GM19467 (cell line): ENCODE data around the gene CHD2.
"Not testable (repeated sequence)": the region's sequence is repeated elsewhere in the genome, so short reads cannot be mapped to it uniquely, and the experiment has no call there.

Experiments used
- ATAC-seq: cut with Tn5 transposase; IDR thresholded peaks from one replicate; pipeline ENCODE4 v1.9.1; 2021; ENCODE audit warnings: mild to moderate bottlenecking, moderate library complexity; ENCODE audit not compliant: unreplicated experiment

CHD2 gene

DNA sequence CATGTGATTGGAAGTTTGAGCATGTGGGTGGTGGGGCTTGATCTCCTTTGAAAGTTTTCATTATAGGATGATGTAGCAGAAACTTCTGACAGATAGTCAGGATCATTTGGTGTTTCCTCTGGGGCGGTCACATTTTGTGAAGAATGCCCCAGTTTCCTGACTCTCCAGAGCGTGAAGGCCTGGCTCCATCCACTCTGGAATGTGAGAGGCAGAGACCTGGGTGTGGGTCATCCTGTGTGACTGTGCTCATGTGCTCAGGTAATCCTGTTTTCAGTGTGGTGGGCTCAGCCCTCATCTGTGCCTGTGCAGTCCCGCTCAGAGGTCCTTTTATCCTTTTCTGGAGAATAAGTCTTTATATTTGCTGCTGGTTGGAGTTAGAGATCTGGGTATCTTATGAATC lies 107.9 kb downstream of the CHD2 start:
- ATAC-seq, result no peak

DNA sequence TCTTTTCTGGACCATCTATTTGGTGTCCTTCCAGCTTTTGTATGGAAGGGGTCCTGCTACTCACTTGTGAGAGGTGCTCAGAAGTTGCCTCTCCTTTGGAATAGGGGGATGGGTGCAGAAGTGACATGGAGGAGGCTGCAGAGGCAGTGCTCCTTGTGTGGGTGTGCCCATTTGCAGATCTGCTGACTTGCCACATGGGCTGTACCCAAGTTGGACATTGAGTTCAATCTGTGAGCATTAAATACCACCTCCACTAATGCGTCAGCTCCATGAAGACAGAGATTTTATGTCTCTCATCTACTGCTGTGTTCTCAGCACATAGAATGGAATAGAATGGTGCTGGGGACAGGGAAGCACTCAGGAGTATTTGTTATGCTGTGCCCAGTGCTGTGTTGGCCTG lies 112.7 kb downstream of the CHD2 start:
- no peak for ATAC-seq

DNA sequence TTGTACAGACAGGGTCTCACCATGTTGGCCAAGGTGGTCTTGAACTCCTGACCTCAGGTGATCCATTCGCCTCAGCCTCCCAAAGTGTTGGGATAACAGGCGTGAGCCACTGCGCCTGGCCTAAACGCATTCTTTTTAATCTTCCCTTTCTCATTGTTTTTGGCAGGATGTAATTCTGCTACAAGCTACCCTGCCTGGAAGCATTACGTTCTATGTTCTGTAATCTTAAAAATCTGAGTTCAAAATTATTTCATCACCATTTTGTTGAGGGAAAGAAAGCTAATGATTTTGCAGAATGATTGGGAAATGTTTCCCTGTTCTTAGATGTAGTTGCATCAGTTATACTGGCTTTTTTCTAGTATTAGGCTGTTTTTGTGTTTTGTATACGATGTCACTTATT lies 117.4 kb downstream of the CHD2 start:
- ATAC-seq, result no peak

DNA sequence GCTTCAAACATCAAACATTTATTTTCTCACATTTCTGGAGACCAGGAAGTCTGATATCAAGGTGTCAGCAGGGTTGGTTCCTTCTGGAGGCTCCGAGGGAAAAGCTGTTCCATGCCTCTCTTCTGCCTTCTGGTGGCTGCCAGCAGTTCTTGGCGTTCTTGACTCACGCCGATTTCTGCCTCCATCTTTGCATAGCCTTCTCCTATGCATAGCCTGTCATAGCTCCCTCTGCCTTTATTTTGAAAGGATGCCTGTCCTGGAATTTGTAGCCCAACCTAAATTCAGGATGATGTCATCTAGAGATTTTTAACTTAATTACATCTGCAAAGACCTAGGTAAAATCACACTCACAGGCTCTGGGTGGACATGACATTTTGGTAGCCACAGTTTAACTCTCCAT lies 118.5 kb downstream of the CHD2 start:
- ATAC-seq, result no peak

DNA sequence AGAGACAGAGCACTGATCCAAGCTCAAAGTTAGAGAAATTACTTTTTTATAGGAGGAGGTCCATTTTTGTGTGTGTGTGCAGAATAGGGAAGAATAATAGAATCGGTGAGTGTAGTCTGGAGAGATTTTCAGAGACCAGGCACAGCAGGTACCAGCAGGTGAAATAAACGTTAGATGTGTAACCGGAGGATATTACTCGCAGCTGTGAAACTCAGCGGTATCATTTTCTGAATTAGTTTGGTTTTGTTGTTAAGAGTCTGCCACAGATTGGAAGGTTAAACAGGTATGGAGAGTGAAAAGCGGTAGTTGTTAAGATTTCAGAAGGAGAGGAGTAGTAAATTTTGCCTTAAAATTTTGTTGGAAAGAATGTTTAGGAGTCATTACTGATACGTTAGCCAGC lies 119.0 kb downstream of the CHD2 start:
- ATAC-seq, result no peak

DNA sequence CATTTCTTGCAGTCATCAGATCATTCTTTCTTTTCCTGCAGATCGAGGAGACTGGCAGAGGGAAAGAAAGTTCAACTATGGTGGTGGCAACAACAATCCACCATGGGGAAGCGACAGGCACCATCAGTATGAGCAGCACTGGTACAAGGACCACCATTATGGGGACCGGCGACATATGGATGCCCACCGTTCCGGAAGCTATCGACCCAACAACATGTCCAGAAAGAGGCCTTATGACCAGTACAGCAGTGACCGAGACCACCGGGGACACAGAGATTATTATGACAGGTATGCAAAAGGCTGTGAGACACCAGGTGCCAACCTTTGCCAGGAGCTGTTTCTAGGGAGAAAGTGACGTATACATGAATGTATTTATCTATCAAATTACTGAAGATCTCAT lies 119.8 kb downstream of the CHD2 start:
- ATAC-seq, result no peak

DNA sequence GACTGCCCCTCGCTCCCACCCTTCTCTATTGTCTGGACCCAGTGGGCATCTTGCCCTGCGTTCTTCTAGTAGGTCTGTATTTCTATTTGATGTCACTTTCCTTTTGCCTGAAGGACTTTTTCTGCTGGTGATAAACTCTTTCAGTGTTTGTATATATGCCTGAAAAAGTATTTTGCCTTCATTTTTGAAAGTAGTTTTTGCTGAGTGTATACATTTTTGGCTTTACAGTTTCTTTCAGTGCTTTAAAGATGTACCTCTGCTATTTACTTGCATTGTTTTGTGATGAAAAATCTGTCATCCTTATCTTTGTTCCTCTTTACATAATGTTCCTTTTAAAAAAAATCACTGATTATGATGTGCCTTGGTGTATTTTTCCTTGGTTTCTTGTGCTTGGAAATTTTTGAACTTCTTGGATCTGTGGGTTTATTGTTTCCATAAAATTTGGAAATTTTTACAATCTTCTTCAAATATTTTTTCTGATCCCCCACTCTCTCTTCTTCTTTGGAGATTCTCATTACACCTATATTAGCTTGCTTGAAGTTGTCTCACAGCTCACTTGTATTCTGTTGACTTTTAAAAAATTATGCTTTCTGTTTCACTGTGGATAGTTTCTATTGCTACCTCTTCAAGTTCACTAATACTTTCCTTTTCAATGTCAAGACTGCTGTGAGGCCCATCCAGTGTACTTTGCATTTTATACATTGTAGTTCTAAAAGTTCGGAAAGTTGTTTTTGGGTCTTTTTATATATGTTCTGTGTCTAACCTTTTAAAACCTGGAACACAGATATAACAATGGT lies 121.0 kb downstream of the CHD2 start:
- peak; percentile 70 for ATAC-seq

DNA sequence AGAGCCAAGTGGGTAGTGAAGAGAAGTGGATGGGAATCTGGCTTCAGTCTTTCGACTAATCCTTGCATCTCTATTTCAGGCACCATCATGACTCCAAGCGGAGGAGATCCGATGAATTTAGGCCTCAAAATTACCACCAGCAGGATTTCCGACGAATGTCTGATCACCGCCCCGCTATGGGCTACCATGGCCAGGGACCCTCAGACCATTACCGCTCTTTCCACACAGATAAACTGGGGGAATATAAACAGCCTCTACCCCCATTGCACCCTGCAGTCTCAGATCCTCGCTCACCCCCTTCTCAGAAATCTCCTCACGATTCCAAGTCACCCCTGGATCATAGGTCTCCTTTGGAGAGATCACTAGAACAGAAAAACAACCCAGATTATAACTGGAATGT lies 124.2 kb downstream of the CHD2 start:
- ATAC-seq, result no peak

DNA sequence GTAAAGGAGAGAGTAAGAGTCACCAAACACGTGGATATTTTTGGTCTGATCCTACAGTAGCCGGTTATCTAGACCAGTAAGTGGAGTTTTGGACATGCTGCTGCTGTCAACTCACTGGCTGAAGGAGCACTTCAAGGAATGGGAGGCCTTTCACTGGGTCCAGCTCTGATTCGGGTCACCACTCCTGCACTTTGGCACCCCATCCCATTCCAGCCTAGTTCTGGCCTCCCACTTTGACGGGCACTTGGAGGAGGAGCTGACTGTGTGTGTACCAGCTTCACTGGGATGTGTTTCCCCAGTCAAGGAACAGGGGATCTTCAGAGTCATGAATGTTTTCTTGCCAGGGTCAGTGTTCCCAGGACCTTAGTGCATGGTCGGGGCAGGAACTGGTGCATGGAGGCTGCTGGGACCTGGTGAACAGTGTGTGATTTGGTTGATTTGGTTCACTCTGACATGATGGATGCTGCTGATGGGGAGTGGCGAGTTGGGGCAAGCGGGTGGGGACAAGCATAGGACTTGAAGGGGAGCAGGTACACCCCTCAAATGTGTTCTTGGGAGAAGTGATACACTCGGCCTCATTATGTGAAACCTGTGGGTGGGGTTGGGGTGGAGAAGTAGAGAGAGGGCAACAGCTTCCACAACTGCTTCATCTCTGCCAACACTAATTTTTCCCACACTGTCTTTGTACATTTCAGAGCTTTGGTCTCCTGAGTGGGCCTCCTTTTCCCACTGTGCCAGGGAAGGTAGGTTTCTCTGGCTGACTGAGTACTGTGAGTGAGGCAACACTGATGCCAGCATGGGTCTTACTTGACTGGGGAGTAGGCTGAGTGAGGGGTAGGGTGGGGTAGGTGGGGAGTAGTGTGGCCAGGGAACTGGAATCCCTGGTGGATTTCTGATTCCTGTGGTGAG lies 124.8 kb downstream of the CHD2 start:
- no peak for ATAC-seq

DNA sequence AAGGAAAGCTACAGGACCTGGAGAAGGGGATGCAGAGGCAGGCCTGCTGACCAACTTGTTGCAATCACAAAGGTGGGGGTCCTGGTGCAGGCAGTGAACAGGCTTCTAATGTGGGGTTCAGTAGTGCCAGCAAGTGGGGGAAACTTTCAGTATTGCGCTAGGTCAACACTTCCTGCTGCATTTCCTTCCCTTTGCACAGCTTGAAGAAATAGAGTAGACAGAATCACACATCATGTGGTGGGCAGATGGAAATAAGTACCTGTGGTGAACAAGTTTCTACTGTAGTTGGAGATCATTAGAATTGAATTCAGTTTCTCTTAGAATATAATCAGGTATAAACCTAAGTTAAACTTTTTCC lies 125.5 kb downstream of the CHD2 start:
- no peak for ATAC-seq

DNA sequence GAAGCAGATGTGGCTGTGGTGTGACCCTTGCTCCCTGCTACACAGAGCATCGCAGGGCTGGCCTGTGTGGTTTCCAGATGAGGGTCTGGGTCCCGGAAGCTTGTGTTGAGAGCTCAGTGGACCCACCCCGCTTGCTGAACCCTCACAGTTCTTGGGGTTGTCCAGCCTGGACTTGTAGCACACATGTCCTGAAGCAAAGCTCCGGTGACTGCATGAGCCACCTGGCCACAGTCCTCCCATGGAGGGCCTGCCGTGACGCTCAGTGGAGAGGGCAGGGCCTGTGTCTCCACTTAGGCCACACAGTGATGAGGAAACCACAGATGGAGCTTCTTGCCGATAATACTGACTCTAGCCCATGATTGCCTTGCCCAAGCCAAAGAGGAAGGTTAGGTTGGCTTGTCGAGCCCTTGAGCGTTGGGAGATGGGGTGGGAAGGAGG lies 126.3 kb downstream of the CHD2 start:
- no peak for ATAC-seq

DNA sequence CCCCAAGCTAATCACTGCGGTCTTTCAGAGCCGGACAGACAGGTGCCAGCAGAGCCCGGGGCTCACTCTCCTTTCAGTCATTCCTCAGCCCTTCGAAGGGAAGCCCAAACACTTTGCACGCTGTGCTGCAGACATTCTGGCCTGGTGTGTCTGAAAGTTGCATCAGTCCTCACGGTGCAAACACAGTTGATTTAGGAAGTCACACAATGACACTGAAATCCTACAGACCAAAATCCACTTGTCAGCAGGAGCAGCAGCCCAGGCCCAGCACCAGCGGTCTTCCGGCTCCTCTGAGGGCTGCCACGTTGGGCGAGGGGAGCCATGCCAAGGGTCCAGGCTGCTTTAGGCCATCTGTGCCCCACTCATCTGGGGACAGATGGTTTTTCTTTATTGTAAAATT lies 127.3 kb downstream of the CHD2 start:
- ATAC-seq, result no peak

DNA sequence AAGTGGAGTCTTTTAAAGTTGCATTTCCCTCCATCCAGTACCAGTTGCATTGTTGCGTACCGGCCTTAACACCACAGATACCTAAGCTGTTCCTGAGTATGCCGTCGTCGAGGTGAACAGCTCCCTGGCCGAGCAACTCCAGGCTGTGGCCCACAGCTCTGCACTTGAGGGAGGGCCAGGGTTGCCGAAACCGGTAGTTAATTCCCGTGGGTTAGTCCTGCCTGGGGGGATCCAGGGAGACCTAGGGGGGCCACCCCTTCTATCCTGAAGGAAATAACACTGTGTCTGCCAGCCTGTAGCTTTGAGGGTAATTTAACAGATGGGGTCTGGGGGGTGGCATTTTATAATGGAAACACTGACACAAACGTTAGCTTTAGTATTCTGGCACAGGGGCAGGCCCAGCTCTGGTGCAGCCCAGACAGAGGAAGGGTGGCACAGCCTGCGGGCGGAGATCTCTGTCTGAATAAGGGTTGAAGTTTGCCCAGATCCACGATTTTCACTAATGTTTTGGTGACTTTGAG lies 128.0 kb downstream of the CHD2 start:
- ATAC-seq, result no peak

DNA sequence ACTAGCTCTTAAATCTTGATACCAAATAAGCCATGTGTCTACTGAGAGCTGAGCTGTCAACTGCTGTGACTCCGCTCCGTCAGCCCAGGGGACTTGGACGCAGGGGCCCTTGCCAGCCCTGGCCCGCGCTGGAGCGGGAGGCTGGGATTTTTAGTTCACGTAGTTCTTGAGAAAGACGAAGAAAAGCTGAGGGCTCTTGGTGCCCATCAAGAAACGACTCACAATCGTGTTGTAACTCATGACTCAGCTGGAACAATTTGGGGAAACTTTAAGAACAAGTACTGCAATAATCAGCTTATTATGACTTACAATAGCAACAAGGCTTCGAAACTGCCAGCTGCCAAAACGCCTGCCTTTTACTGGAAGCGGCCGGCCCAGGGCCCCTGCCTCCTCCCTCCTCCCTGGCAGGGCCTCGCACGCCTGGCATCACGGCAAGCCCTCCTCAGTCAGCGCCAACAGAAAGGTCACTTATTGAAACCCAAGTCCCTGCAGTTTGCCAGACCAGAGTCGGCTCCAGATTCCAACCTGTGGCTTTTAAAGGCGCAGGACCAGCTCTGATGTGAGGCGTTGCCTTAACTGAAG lies 128.6 kb downstream of the CHD2 start:
- no peak for ATAC-seq

DNA sequence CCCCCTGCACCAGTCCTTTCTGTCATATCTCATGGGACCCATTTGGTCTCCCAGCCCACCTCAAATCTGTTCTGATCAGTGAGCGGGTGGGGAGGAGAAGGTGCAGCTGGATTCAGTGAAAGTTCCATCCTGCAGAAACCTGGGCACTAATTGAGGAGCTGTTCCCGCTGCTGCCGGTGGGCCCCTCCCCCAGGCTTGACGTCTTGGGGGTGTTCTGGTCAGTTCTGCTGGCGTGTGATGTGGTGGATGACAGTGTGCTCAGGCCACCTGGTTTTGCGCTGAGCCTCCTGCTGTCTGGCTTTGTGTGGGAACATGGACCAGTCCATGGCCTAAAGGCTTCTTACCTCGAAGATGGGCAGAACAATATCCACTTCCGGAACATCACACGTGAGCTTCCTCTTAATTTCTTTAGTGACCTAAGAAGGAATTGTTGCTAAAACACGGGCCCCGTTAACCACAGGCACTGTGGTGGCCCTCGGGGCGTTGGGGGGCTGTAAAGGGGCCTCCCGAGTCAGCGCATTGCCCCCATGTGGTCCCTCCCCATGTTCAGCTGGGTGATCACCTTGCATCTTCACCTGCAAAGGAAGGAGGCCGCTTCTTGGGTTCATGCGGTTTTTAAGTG lies 129.2 kb downstream of the CHD2 start:
- ATAC-seq, result no peak

DNA sequence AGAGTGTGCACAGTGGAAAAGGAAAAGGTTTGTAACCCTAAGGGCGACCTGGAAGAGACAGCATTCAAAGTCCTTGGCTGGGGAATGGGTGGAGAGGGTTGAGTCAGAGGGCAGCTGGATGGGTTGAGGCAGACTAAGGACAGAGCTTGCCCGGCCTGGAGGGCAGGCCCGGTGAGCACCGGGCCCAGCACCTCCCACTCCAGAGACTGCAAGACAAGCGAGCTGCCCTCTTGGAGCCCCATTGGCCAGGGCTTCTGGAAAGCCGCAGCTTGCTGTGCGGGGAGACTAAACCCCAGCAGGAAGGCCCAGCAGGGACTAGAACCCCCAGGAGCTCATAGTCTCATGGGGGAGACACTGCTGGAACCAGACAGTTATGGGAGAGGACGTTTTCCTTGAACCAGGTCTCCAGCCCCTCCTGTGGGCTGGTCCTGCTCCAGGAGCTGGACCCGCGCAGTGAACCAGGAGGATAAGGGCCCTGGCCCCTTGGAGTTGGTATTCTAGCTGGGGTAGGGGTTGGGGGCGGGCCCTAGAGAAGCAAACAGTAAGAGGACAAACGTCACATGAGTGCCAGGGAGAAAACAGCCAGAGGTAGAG lies 129.8 kb downstream of the CHD2 start:
- no peak for ATAC-seq

DNA sequence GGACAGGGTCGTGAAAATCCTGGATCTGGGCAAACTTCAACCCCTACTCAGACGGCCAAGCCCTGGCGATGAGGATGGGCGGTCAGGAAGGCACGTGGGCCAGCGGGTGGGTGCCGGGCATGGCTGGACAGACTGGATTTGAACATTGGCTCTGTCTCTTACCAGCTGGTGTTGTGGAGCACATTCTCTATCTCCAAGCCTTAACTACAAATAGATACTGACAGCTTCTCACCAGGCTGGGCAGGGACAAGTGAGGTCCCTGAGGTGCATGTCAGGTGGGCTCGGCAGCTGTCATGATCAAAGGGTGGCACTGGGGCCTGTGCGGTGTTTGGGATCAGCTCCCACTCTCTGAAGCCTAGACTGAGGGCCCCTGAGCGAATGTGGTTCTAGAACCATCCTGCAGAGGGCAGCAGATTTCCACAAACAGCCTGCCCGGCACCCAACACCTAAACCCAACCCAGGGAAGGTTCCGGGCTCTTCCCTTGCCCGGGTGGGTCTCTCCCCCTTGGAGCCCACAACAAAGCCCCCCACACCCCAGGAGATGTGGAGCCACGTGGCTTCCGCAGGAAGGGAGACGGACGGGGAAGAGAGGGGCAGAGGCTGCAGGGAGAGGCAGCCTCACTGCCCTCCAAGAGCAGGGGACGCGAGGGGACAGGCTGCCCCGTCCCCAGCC lies 130.4 kb downstream of the CHD2 start:
- ATAC-seq, result peak; percentile 83

DNA sequence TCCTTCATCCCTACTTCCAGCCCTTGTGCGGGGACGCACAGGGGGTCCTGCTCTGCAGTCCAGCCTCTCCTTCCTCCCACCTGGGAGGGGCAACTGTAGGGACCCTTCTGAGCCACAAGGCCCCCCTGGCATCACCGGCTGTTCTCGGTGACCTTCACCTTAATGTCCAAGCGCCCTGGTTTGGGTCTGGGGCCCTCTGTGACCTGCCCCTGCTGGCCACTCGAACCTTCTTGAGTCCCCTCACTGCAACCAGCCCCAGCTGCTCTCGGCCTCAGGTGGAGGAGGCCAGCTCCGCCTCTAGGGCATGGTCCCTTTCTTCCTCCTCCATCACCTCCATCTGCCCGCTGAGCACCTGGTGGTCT lies 131.0 kb downstream of the CHD2 start:
- ATAC-seq, result no peak

DNA sequence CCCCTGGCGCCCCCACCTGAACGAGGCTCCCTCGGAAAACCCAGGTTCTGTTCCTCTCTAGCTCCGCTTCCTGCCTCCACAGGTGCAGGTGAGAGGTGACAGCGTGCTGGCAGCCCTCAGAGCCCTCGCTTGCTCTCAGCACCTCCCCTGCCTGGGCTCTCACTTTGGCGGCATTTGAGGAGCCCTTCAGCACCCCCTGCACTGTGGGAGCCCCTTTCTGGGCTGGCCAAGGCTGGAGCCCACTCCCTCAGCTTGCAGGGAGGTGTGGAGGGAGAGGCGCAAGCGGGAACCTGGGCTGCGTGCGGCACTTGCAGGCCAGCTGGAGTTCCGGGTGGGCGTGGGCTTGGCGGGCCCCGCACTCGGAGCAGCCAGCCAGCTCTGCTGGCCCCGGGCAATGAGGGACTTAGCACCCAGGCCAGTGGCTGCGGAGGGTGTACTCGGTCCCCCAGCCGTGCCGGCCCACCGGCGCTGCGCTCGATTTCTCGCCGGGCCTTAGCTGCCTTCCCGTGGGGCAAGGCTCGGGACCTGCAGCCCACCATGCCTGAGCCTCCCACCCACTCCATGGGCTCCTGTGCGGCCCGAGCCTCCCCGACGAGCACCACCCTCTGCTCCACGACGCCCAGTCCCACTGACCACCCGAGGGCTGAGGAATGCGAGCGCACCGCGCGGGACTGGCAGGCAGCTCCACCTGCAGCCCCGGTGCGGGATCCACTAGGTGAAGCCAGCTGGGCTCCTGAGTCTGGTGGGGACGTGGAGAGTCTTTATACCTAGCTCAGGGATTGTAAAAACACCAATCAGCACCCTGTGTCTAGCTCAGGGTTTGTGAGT lies 131.6 kb downstream of the CHD2 start:
- ATAC-seq, result not testable (repeated sequence)
